NCI-H2227 (cell line): ENCODE results near the gene NEURL1B.
"Not testable (repeated sequence)": the region's sequence is repeated elsewhere in the genome, so short reads cannot be mapped to it uniquely, and the experiment has no call there.

ENCODE experiments used
- DNase-seq: peaks from one replicate; lab custom pipeline; 2025; ENCODE audit not compliant: unreplicated experiment; lab: John Stamatoyannopoulos, UW

Gene NEURL1B

GRCh38 chr5:172694541-172694940 is 53.5 kb downstream of the NEURL1B start:
- no peak for DNase-seq

DNA sequence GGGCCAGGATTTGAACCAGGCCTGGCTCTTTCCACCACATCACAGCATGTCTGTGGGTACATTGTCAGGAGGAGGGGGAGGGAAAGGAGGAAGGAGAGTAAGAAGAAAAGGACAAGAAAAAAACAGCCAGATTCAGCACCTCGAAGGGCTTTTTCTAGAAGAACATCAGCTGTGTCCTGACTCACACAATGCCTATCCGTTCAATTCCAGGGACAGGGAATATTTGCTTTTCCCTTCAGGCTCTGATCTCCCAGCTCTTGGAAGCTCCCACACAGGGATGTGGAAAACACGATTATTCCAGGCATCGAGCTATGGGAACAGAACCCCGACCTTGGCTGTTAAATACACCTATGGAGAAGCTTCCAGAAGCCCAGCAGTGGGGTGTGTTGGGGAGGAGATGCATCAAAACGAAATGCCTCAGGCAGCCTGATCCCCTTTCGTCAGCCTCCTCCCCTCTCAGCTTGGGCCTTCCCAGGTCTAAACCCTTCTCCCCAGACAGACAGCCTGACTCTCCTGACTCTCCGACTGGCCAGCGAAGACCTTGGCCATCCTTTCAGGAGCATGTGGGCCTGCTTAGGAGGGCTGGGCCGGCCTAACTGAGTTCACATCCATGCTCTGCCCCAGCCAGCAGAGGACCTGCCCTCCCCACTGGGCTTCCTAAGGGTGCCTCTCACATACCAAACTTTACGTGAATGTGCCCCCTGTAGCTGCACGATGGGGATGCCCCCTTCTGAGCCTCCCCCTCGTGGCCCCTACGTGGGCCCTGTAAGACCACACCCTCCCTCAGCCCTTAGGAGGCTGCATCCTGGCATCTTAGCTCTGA is 54.4 kb downstream of the NEURL1B start:
- DNase-seq = no peak

DNA sequence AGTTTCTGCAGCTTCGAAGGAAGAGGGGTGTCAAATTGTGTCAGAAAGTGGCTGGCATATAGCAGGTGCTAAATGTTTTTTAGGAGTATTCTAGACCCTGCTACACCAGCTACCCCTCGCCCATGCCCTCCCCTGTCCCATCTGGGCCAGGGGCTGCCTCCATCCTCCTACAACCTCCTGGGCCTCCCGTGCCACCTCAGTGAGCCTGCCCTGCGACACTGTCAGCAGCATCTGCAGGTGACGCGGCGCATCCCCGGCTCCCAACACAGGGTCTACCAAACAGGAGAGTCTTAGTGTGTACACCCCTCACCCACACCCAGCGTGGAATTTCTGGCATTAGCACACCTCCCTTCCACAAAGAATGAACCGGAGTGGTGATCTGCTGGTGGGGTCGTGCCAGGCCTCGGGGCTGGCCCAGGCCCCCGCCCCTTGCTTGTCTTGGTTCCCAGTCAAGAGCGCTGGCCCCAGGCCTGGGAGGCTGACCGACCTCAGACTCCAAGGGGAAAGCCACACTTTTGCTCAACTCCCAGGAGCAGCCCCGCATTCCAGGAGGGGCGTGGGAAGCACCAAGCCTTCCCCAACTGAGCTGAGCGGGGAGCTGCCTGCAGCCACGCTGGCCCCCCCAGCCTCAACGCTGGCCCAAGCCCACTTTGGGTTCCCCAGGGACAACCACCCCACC is 55.2 kb downstream of the NEURL1B start:
- no peak for DNase-seq

- DNase-seq = peak; percentile 82
These were observed 56.4 kb downstream of the NEURL1B start for GRCh38 chr5:172697123-172698121.

GRCh38 chr5:172699423-172699822 is 58.4 kb downstream of the NEURL1B start:
- DNase-seq = no peak

DNA sequence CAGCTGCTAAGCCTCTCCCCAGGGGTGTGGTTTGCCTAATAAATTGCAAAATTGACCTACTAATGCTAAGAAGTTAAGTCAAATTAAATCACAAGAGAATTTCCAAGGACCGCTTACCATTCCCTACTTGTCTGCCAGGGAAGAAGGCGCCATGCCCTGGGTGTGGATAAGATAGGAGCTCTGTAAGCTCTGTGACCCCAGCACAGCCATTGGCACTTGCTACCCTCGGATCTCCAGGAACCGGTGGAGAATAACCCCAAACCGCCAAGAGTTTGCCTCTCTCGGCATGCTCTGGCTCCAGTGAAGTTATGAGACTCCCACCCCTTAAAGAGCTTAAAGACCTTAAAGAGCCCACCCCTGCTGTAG is 58.9 kb downstream of the NEURL1B start:
- no peak for DNase-seq

DNA sequence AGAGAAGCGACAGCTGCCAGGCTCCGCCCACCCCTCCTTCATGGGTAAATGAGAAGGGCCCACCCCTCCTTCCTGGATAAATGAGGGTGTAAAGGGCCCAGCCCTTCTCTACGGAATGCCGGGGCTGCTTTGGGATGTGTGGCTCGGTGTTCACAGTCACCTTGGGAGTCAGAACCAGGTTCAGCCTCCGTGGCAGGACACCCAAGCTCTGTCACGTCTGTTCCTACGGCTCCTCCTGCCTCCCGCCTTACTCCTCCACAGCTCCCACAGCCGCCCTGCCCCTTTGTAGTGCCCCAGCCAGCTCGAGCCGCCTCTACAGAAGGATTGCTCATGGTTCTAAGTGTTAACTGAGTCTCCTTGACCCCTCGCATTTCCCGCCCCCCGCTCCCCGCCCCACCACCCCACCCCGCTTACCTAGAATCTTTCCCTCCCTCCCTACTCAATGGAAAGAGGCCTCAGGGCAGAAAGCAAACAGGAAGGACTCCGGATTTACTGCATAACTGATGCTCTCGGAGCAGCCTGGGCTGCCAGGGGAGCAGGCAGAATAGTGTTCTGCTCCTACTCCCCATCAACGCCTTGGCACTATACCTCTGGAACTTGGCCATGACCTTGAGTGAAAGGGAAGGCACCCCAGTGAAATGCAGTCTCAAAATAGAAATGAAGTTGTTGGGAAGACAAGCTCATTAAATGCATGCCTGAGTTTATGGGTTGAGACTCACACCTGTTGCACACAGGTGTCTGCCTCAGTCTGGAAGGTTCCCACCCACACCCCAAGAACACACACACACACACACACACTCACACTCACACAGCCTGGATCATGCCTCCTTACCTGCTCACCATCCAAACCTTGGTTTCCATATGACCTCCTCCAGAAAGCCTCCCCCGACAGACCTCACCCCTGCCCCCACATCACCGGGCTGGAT is 59.6 kb downstream of the NEURL1B start:
- peak; percentile 27 for DNase-seq

- DNase-seq = no peak
These were observed 60.2 kb downstream of the NEURL1B start for GRCh38 chr5:172701291-172701656.

DNA sequence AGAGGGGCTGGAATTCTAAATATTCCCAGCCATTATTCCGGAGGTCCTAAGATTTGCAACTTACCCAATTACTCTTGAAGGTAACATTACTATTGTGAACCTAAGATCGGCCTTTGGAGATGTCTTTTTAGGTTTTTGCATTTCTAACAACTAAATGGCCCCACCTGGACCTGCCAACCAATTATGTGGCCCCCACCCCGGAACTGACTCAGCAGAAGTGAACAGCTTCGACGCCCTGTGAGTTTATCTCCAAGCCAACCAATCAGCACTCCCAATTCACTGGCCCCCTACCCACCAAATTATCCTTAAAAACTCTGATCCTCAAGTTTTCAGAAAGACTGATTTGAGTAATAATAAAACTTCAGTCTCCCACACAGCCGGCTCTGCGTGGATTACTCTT is 62.9 kb downstream of the NEURL1B start:
- no peak for DNase-seq

DNA sequence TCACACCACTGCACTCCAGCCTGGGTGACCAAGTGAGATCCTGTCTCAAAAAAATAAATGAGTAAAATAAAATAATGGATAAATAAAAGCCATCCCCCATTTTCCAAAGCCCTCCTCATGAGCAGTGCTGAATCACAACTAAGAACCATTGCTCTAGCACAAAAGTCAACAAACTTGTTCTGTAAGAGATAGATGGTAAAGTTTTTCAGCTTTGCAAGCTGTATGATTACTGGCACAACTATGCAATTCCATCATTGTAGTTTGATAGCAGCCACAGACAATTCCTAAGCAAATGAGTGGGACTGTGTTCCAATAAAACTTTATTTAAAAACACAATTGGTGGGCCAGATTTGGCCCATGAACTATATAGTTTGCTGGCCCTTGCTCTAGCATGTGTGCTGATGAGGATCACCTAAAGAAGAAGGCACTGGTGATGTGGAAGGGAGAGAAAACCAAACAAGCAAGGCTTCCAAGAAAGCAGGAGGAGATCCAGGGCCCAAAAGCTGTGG is 64.6 kb downstream of the NEURL1B start:
- no peak for DNase-seq

- DNase-seq = no peak
These were observed 65.7 kb downstream of the NEURL1B start for GRCh38 chr5:172706796-172707195.

DNA sequence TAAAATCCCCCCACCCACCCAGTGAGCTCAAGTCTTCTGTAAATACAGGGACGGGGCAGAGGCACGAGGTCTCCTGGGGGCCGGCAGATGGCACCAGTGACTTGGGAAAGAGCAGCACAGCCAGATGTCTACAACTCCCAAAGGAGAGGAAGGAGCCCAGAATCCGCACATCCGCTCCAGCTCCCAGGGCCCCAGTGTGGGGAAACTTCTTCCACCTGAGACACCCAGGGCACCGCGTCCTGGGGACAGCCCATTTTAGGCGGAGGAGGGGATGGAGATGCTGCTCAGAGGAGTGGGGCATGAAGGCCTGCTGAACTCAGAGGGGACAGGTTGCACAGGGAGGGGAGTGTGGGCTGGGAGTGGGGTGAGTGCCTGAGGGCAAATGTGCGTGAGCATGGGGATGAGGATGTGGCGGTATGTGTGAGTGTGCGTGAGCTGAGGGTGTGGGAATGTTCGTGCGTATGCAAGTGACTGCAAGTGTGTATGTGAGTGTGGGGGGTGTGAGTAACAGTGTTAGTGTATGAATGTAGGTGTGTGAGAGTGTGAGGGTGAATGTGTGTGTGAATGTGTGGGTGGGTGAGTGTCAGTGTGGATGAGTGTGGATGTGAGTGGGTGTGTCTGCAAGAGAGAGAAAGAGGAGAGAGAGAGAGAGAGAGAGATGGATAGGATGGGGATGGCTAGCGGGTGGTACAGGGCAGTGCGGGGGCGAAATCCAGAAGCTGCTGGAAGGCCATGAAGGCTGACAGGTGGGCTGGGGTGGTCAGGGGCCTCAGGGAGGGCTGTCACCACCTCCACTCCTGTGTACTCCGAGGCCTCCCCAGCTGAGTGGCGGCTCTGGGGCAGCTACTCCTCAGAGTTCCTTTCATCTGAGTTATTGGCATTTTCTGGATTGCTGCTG is 66.5 kb downstream of the NEURL1B start:
- DNase-seq = peak; percentile 50

- no peak for DNase-seq
These were observed 67.1 kb downstream of the NEURL1B start for GRCh38 chr5:172708183-172708505.

DNA sequence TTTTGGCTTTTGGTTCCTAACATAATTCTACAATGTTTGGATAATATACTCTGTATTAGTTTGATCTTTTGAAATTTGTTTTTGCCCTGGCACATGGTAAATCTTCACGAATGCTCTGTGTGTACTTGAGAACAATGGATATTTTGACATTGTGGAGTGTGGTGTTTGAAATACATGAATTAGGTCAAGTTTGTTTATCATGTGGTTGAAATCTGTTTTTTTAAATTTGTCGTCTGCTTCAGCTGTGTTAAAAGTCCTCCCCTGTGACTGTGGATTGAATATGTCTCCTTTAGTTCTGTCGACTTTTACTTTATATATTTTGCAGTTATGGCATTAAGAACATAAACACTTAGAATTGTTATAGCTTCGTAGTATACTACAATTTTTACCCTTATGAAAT is 69.6 kb downstream of the NEURL1B start:
- DNase-seq = no peak

- DNase-seq = not testable (repeated sequence)
These were observed 70.3 kb downstream of the NEURL1B start for GRCh38 chr5:172711321-172711861.

GRCh38 chr5:172712610-172713009 is 71.5 kb downstream of the NEURL1B start:
- no peak for DNase-seq

GRCh38 chr5:172713113-172713808 is 72.2 kb downstream of the NEURL1B start:
- DNase-seq = peak; percentile 44

GRCh38 chr5:172713809-172714490 is 72.9 kb downstream of the NEURL1B start:
- no peak for DNase-seq
